ENCODE measurements around the gene CACNA2D1. TPM values are rescaled to one million over a fixed set of nuclear protein-coding genes. Genes with fewer than 3 reads are reported as not detected.

Gene CACNA2D1
- total and polyA plus RNA-seq, 4 donors: 4.5 to 40.7 (median 24.3) TPM

DNA sequence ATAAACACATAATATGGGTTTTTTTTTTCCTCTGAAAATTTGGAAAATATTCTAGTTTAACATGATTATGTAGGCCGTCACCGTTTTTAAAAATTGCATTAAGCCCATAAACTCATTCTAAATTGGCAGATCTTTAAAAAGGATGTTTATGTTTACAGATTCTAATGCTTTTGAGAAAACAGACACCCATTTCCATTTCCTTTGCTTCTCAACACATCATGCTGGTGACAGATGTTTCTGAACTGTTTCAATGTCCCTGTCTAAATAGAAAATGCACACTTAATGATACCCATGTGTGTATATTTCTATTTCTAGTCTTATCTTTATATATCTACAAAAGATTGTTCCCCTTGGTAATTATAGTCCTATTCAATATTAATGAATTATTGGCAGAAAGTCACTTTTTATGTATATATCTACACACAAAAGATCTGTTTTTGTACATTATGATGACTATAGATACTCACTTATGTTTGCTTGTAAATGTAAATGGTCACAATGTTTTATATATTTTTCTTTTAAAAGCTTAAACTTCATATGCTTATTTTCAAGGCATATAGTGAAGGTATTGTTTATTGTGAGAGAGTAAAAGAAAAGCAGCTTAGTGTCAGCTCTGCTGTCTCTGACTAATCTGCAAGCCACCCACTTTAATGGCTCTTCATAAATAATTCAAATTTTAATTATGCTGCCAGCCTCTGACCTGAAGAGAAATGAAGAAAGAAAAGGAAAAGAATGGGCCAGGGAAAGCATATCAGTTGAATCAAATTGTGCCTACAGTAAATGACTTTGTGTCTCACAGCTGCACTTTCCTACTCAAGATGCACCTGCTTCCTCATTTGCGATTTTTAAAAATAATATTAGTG lies 179.4 kb downstream of the CACNA2D1 start:
- ATAC-seq (ENCODE audit: low FRiP score) (no peak), DNase-seq (no peak)
- intact Hi-C loops (cut with DNase I): no loop called here
- Histone ChIP-seq H3K27me3 (ENCODE audit: control insufficient read depth in 1 of 2, insufficient read depth in 2 of 2, low read length in 1 of 2) (no peaks in the 10 kb centered on the region), H3K27ac (ENCODE audit: low read depth in 1 of 2, low read length in 2 of 2) (no peak overlapping the region), H3K9me3 (ENCODE audit: control insufficient read depth, low read length) (no peaks in the 10 kb centered on the region), H3K36me3 (ENCODE audit: control insufficient read depth in 1 of 2, insufficient read depth in 2 of 2, low read length in 1 of 2) (no peaks in the 10 kb centered on the region), H3K4me1 (ENCODE audit: control insufficient read depth in 1 of 2, insufficient read depth in 2 of 2, low read length in 2 of 2) (peaks cover 0 to 1% of the 10 kb centered on the region in 2 donors), H3K4me3 (ENCODE audit: low read length in 2 of 2) (no peak overlapping the region)
- 84 to 88% methylated on average over 3 of the region's 3 CpGs for WGBS, 2 donors

- ATAC-seq (ENCODE audit: low FRiP score) (no peak), DNase-seq (no peak)
- WGBS, 2 donors: 4 to 10% methylated on average over 2 of the region's 2 CpGs
- intact Hi-C loops (cut with DNase I): no loop called here
- Histone ChIP-seq H3K4me3 (ENCODE audit: low read length in 2 of 2) (no peak overlapping the region), H3K9me3 (ENCODE audit: control insufficient read depth, low read length) (no peaks in the 10 kb centered on the region), H3K27ac (ENCODE audit: low read depth in 1 of 2, low read length in 2 of 2) (no peak overlapping the region), H3K27me3 (ENCODE audit: control insufficient read depth in 1 of 2, insufficient read depth in 2 of 2, low read length in 1 of 2) (no peaks in the 10 kb centered on the region), H3K4me1 (ENCODE audit: control insufficient read depth in 1 of 2, insufficient read depth in 2 of 2, low read length in 2 of 2) (peaks cover 1 to 4% of the 10 kb centered on the region in 2 donors), H3K36me3 (ENCODE audit: control insufficient read depth in 1 of 2, insufficient read depth in 2 of 2, low read length in 1 of 2) (no peaks in the 10 kb centered on the region)
Measured at GRCh38 chr7:82258181-82258580, 185.4 kb downstream of the CACNA2D1 start.

DNA sequence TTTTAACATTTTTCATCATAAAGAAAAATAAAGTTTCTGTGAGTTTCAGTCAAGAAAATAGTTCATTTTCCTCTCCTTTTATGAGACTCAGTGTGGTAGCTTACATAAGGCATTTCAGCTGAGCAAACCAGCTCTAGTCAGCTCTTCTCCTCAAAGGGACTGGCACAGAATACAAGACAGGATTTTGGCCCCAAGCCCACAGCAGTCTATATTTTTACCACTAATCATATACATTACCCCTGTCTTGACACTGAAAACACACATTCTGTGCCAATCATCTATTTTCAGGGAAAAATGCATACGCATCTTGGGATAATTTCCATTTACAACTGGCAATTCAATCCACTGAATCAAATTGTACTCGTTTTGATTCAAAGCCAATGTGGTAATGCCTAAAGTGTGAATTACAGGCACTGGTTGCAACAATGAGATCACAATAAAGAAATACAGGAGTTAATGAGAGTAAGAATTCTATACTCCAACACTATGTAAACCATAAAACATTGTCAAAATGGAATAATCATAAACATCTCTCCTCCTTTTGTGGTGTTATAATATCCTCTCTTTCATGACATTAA lies 186.4 kb downstream of the CACNA2D1 start:
- ATAC-seq (ENCODE audit: low FRiP score) (no peak), DNase-seq (no peak)
- Histone ChIP-seq H3K27me3 (ENCODE audit: control insufficient read depth in 1 of 2, insufficient read depth in 2 of 2, low read length in 1 of 2) (no peaks in the 10 kb centered on the region), H3K9me3 (ENCODE audit: control insufficient read depth, low read length) (no peaks in the 10 kb centered on the region), H3K4me1 (ENCODE audit: control insufficient read depth in 1 of 2, insufficient read depth in 2 of 2, low read length in 2 of 2) (peaks cover 1 to 4% of the 10 kb centered on the region in 2 donors), H3K27ac (ENCODE audit: low read depth in 1 of 2, low read length in 2 of 2) (no peak overlapping the region), H3K36me3 (ENCODE audit: control insufficient read depth in 1 of 2, insufficient read depth in 2 of 2, low read length in 1 of 2) (no peaks in the 10 kb centered on the region), H3K4me3 (ENCODE audit: low read length in 2 of 2) (no peak overlapping the region)
- intact Hi-C loops (cut with DNase I): no loop called here
- WGBS, 2 donors: 40 to 44% methylated on average over 2 of the region's 2 CpGs

DNA sequence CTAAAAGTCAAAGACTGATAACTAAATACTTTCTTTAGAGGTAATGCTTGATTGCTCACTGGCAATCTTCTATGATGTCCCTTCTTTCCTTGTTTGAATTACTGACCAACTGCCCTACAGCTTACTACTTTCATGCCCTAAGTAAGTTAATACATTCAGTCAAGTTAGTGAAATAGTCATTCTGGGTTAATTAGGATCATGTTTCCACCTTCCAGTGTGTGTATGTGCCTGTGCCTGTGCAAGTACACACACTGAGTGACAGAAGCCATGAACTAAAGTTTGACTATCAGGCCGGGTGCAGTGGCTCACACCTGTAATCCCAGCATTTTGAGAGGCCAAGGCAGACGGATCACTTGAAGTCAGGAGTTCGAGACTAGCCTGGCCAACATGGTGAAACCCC lies 187.9 kb downstream of the CACNA2D1 start:
- Histone ChIP-seq H3K36me3 (ENCODE audit: control insufficient read depth in 1 of 2, insufficient read depth in 2 of 2, low read length in 1 of 2) (no peaks in the 10 kb centered on the region), H3K27me3 (ENCODE audit: control insufficient read depth in 1 of 2, insufficient read depth in 2 of 2, low read length in 1 of 2) (no peaks in the 10 kb centered on the region)
- no peak for ATAC-seq (ENCODE audit: low FRiP score)

GRCh38 chr7:82250598-82250997 lies 193.0 kb downstream of the CACNA2D1 start:
- intact Hi-C loops (cut with DNase I): no loop called here
- Histone ChIP-seq H3K27me3 (ENCODE audit: control insufficient read depth in 1 of 2, insufficient read depth in 2 of 2, low read length in 1 of 2) (no peaks in the 10 kb centered on the region), H3K9me3 (ENCODE audit: control insufficient read depth, low read length) (no peaks in the 10 kb centered on the region), H3K4me1 (ENCODE audit: control insufficient read depth in 1 of 2, insufficient read depth in 2 of 2, low read length in 2 of 2) (peaks cover 2 to 3% of the 10 kb centered on the region in 2 donors), H3K36me3 (ENCODE audit: control insufficient read depth in 1 of 2, insufficient read depth in 2 of 2, low read length in 1 of 2) (no peaks in the 10 kb centered on the region), H3K4me3 (ENCODE audit: low read length in 2 of 2) (no peak overlapping the region), H3K27ac (ENCODE audit: low read depth in 1 of 2, low read length in 2 of 2) (no peak overlapping the region)
- ATAC-seq (ENCODE audit: low FRiP score) (no peak), DNase-seq (no peak)

More for the DNA sequence above, 187.9 kb downstream of the CACNA2D1 start:
- H3K27ac ChIP-seq (ENCODE audit: low read depth in 1 of 2, low read length in 2 of 2): no peak overlapping the region
- intact Hi-C loops (cut with DNase I): no loop called here
- H3K4me3 ChIP-seq (ENCODE audit: low read length in 2 of 2): no peak overlapping the region
- WGBS, 2 donors: 98 to 99% methylated on average over 3 of the region's 3 CpGs
- H3K4me1 ChIP-seq (ENCODE audit: control insufficient read depth in 1 of 2, insufficient read depth in 2 of 2, low read length in 2 of 2): peaks cover 1 to 4% of the 10 kb centered on the region in 2 donors
- no peak for DNase-seq
- no peaks in the 10 kb centered on the region for H3K9me3 ChIP-seq (ENCODE audit: control insufficient read depth, low read length)

DNA sequence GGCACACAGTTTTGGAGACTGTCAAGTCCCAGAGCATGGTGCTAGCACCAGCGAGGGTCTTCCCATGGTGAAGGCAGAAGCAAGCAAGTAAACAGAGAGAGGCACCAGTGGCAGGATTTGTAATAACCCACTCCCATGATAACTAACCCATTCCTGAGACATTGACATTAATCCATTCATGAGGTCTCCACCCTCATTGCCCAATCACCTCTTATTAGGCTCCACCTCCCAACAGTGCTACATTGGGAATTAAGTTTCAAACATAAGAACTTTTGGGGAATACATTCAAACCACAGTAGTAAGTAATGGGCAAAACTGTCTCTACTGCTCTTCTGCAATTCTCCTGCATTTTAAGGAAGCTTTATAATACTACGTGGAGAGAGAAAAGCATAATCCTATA lies 193.6 kb downstream of the CACNA2D1 start:
- ATAC-seq (ENCODE audit: low FRiP score): no peak
- Histone ChIP-seq H3K36me3 (ENCODE audit: control insufficient read depth in 1 of 2, insufficient read depth in 2 of 2, low read length in 1 of 2) (no peaks in the 10 kb centered on the region), H3K27me3 (ENCODE audit: control insufficient read depth in 1 of 2, insufficient read depth in 2 of 2, low read length in 1 of 2) (no peaks in the 10 kb centered on the region), H3K9me3 (ENCODE audit: control insufficient read depth, low read length) (no peaks in the 10 kb centered on the region), H3K4me3 (ENCODE audit: low read length in 2 of 2) (no peak overlapping the region), H3K4me1 (ENCODE audit: control insufficient read depth in 1 of 2, insufficient read depth in 2 of 2, low read length in 2 of 2) (peaks cover 2 to 3% of the 10 kb centered on the region in 2 donors), H3K27ac (ENCODE audit: low read depth in 1 of 2, low read length in 2 of 2) (no peak overlapping the region)
- whole genome bisulfite sequencing, 2 donors: 95 to 99% methylated on average over 2 of the region's 2 CpGs
- DNase-seq: no peak
- intact Hi-C loops (cut with DNase I): no loop called here

- Histone ChIP-seq H3K36me3 (ENCODE audit: control insufficient read depth in 1 of 2, insufficient read depth in 2 of 2, low read length in 1 of 2) (no peaks in the 10 kb centered on the region), H3K4me3 (ENCODE audit: low read length in 2 of 2) (no peak overlapping the region), H3K9me3 (ENCODE audit: control insufficient read depth, low read length) (no peaks in the 10 kb centered on the region), H3K27ac (ENCODE audit: low read depth in 1 of 2, low read length in 2 of 2) (no peak overlapping the region), H3K4me1 (ENCODE audit: control insufficient read depth in 1 of 2, insufficient read depth in 2 of 2, low read length in 2 of 2) (peaks cover 2 to 3% of the 10 kb centered on the region in 2 donors), H3K27me3 (ENCODE audit: control insufficient read depth in 1 of 2, insufficient read depth in 2 of 2, low read length in 1 of 2) (no peaks in the 10 kb centered on the region)
- intact Hi-C loops (cut with DNase I): no loop called here
- DNase-seq: no peak
- WGBS, 2 donors: 8 to 10% methylated on average over 3 of the region's 3 CpGs
- ATAC-seq (ENCODE audit: low FRiP score): no peak
Measured at GRCh38 chr7:82247814-82248433, 195.7 kb downstream of the CACNA2D1 start.

GRCh38 chr7:82244947-82245517 lies 198.5 kb downstream of the CACNA2D1 start:
- Histone ChIP-seq H3K27ac (ENCODE audit: low read depth in 1 of 2, low read length in 2 of 2) (no peak overlapping the region), H3K36me3 (ENCODE audit: control insufficient read depth in 1 of 2, insufficient read depth in 2 of 2, low read length in 1 of 2) (no peaks in the 10 kb centered on the region), H3K4me1 (ENCODE audit: control insufficient read depth in 1 of 2, insufficient read depth in 2 of 2, low read length in 2 of 2) (peaks cover 2 to 3% of the 10 kb centered on the region in 2 donors), H3K27me3 (ENCODE audit: control insufficient read depth in 1 of 2, insufficient read depth in 2 of 2, low read length in 1 of 2) (no peaks in the 10 kb centered on the region), H3K4me3 (ENCODE audit: low read length in 2 of 2) (no peak overlapping the region), H3K9me3 (ENCODE audit: control insufficient read depth, low read length) (no peaks in the 10 kb centered on the region)
- no peak for ATAC-seq (ENCODE audit: low FRiP score)
- DNase-seq: no peak
- 90 to 93% methylated on average over 3 of the region's 3 CpGs for WGBS, 2 donors
- intact Hi-C loops (cut with DNase I): no loop called here
